ENCODE results near the gene KRTAP21-2. TPM values are rescaled to one million over a fixed set of nuclear protein-coding genes. Genes with fewer than 3 reads are reported as not detected.

The KRTAP21-2 gene
- not detected for total RNA-seq
- not detected for polyA plus RNA-seq (ENCODE audit: insufficient read length in 6 of 6)
- long read RNA-seq, donor 1 = 0 reads
- long read RNA-seq, donor 2 = 0 reads
- long read RNA-seq, donor 3 = 0 reads
- long read RNA-seq, donor 4 = 0 reads
- long read RNA-seq, donor 5 = 0 reads
- long read RNA-seq, donor 6 = 0 reads
- long read RNA-seq, donor 7 = 0 reads
- long read RNA-seq, donor 8 = 0 reads
- long read RNA-seq, donor 9 = 0 reads
- long read RNA-seq, donor 10 = 0 reads
- long read RNA-seq, donor 11 = 0 reads
- long read RNA-seq, donor 12 = 0 reads

DNA sequence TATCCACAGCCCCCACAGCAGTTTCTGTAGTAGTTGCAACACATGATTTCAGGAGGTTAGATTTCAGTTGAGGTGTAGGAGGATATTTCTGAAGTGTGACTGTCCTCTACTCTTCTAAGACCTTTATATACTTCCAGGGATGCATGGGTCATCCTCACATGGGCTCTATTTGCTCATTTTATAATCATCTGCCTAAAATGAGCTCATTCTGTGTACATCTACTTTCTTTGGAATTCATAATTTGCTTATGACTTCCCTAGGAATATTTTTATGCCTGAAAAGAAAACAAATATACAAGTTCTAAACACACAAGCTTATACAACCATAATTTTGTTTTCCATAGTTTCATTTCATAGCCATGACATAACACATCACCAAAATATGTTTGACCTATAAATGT lies at the start of gene KRTAP21-2:
Gene KRTAP21-2, minus strand, starts transcription at position 101 of the 400 bp plus-strand sequence. Its CDS starts 57 bp downstream, at position 44.
- Histone ChIP-seq H3K4me3 (no peak within 1 kb of the TSS), H3K9me3 (peaks cover 0 to 2% of the 10 kb centered on the region in 2 donors), H3K27me3 (no peaks in the 10 kb centered on the region), H3K4me1 (no peaks in the 10 kb centered on the region), H3K36me3 (no peaks in the 10 kb centered on the region), H3K27ac (no peak within 1 kb of the TSS)
- intact Hi-C loops (cut with DNase I) = no loop called here
- DNase-seq = no peak
- no peak for ATAC-seq
- TF ChIP-seq, protein P1, sequence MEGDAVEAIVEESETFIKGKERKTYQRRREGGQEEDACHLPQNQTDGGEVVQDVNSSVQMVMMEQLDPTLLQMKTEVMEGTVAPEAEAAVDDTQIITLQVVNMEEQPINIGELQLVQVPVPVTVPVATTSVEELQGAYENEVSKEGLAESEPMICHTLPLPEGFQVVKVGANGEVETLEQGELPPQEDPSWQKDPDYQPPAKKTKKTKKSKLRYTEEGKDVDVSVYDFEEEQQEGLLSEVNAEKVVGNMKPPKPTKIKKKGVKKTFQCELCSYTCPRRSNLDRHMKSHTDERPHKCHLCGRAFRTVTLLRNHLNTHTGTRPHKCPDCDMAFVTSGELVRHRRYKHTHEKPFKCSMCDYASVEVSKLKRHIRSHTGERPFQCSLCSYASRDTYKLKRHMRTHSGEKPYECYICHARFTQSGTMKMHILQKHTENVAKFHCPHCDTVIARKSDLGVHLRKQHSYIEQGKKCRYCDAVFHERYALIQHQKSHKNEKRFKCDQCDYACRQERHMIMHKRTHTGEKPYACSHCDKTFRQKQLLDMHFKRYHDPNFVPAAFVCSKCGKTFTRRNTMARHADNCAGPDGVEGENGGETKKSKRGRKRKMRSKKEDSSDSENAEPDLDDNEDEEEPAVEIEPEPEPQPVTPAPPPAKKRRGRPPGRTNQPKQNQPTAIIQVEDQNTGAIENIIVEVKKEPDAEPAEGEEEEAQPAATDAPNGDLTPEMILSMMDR (IDR thresholded peaks at IDR 0.05) = no peak

DNA sequence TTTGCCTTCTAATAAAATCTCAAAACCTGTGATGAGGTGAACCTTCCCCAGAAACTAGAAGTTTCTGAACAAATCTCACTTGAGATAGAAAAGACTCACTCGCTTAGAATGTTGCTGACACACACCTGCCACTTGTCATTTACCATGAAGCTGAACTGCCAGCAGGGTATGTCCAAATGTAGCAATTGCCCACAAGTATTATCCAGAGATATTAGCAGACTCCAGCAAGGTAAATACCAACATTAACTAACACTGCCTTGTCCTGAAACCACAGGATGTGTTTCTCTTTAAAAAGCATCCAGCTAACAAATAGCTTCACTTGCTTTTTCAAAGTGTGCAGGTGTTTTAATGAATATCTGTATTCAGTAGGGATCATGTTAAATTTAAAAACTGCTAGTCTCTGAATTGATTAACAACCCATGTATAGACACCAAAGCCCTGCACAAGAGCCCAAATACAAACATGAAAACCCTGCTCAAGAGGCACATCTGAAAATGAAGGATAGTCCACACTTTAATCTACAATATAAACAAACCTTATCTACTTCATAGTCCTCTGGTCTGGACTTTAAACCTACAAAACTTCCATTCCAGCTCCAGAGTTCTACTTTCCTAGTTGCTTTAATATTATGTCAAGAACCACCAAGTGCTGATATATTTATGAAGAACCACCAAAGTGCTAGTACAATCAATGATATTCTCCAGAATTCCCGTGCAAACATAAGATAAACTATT lies 46.7 kb upstream of the KRTAP21-2 start:
- Histone ChIP-seq H3K9me3 (no peaks in the 10 kb centered on the region), H3K27ac (no peak overlapping the region), H3K27me3 (no peaks in the 10 kb centered on the region), H3K36me3 (no peaks in the 10 kb centered on the region), H3K4me3 (no peak overlapping the region), H3K4me1 (no peaks in the 10 kb centered on the region)
- TF ChIP-seq, protein P1 (IDR thresholded peaks at IDR 0.05) = no peak
- no peak for ATAC-seq
- no peak for DNase-seq
- intact Hi-C loops (cut with DNase I) = no loop called here

DNA sequence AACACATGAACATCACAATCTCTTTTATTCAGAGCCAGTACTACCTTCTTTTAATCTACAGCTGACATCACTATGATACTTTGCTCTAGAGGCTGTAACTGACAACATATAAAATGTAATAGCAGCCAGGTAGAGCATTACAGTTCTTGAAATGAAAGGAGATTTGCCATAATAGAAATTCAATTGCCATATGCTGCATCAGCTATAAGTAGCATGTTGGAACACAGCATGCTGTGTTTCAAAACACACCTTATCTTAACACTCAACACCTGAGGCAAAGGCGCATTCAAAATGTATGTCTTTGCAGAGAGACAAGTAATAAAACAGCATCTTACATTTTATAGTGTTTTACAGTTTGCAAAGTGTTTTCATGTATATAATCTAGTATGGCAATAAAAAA lies 32.2 kb upstream of the KRTAP21-2 start:
- Histone ChIP-seq H3K4me1 (no peaks in the 10 kb centered on the region), H3K27me3 (no peaks in the 10 kb centered on the region), H3K36me3 (no peaks in the 10 kb centered on the region), H3K27ac (no peak overlapping the region), H3K4me3 (no peak overlapping the region), H3K9me3 (no peaks in the 10 kb centered on the region)
- no peak for ATAC-seq
- TF ChIP-seq, protein P1 (IDR thresholded peaks at IDR 0.05) = no peak
- intact Hi-C loops (cut with DNase I) = no loop called here
- no peak for DNase-seq

DNA sequence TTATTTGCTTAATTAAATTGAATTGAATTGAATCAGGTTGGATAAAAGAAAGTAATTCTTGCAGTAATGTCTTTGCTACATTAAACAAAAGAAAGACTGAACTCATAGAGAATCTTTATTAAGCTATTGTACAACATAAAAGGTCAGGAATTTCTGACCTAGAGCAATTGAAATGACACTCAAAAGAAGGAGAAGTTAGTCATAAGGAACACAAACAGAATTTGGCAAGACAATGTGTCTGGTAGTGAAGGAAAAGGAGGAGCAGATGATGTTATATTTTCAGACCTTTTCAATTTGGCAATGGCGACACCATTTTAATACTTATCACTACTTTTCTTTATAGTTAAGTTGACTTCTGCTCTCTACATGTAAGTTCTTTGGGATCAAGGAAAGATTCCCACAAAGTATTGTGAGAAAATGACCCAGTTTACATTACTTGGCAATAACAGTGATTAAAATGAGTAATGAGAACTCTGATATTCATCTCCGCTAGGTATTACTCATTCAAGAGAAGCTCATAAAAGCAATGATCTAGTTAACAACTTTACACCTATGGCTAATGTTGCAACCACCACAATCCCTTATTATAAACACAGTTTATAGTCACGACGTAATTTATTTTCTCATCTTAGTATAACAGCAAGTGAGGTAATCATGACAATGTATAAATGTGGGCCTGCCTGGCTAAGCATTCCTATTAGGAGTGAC lies 22.8 kb upstream of the KRTAP21-2 start:
- H3K36me3 ChIP-seq = no peaks in the 10 kb centered on the region
- ATAC-seq (no peak), DNase-seq (no peak)
- H3K27ac ChIP-seq = no peak overlapping the region
- no peaks in the 10 kb centered on the region for H3K27me3 ChIP-seq
- no peak overlapping the region for H3K4me3 ChIP-seq
- no peaks in the 10 kb centered on the region for H3K4me1 ChIP-seq
- TF ChIP-seq, protein P1 (IDR thresholded peaks at IDR 0.05) = no peak
- intact Hi-C loops (cut with DNase I) = no loop called here
- peaks cover 0 to 1% of the 10 kb centered on the region in 2 donors for H3K9me3 ChIP-seq

DNA sequence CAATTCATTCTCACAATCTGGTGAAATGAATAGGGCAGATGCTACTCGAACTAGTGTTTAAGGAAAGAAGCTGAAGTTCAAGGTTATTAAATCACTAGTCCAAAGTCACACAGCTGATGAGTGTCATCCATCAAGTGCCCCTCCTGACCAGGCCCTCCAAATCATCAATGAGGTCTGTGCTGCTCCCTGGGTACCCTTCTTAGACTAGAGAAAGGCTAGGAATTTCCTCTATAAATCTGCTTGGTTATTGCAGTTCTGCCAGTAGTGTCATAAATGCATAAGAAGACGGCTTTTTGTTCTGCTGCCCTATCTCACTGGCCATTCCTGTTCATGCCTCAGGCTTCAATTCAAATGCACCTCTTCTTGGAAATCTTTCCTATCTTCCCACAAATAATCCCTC lies 13.7 kb upstream of the KRTAP21-2 start:
- peaks cover 0 to 3% of the 10 kb centered on the region in 2 donors for H3K9me3 ChIP-seq
- H3K4me3 ChIP-seq = no peak overlapping the region
- H3K27ac ChIP-seq = no peak overlapping the region
- TF ChIP-seq, protein P1 (IDR thresholded peaks at IDR 0.05) = no peak
- H3K36me3 ChIP-seq = no peaks in the 10 kb centered on the region
- ATAC-seq (no peak), DNase-seq (no peak)
- intact Hi-C loops (cut with DNase I) = no loop called here
- no peaks in the 10 kb centered on the region for H3K27me3 ChIP-seq
- no peaks in the 10 kb centered on the region for H3K4me1 ChIP-seq
